NCI-H82 treated with DMSO at 0.1 percent for 48 hours (cell line): ENCODE data around the gene CYP19A1.
"Not testable (repeated sequence)": the region's sequence is repeated elsewhere in the genome, so short reads cannot be mapped to it uniquely, and the experiment has no call there.

Experiments
- DNase-seq: peaks from one replicate; lab custom pipeline; 2025; ENCODE audit not compliant: unreplicated experiment; lab: John Stamatoyannopoulos, UW

Gene CYP19A1

DNA sequence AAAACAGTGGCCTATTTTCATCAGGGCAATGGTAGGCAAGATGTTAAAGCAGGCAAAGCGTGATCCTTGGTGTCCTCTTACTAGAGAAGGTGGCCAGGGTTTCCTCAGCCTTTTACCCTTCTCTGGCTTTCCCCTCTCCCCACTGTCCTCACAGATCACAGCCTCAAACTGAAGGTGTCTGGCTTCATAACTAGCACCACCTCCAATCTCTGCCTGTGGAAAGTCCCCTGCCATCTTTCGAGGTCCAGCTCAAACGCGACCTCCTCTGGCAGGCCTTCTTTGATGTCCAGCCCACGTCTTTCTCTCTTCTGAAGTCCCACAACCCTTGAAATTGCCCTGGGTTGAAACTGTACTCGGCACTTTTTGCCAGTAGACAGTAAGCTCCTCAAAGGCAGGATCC is 35.9 kb downstream of the CYP19A1 start:
- no peak for DNase-seq

DNA sequence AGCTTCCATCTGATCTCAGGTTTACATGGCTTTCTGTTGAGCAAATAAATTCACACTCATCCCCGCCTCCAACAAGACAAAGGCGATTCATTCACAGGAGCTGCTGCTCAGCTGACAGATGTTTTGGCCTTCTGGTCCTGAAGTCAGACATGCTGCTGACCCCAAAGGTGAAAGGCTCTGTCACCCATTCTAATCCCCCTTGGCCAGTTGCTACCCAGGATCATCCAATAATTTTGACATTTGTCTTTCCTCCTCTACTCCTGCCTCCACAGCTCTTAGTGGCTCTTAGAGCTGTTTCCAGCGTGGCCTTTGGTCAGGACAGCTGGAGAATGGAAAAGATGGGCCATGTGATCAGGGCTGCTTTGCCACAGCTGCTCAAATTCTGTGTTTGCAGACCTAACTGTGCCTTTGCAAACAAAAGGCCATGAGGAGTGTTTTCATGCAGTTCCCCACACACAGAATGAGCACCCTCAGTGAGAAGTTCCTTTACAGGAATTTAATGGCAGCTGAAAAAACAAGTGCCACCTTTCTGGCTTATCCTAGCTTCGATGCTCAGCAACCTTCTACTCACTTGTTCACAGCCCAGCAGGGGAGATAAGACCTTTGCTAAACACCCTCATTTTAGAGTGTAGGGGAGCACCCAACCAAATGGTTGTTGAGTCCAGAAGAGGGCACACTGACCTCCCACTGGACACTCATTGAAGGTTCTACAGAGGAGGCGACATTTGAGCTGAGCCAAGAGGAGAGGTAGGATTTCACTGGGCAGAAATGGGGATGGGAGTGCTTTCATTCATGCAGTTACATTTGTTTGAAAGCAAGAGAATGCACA is 39.0 kb downstream of the CYP19A1 start:
- no peak for DNase-seq

DNA sequence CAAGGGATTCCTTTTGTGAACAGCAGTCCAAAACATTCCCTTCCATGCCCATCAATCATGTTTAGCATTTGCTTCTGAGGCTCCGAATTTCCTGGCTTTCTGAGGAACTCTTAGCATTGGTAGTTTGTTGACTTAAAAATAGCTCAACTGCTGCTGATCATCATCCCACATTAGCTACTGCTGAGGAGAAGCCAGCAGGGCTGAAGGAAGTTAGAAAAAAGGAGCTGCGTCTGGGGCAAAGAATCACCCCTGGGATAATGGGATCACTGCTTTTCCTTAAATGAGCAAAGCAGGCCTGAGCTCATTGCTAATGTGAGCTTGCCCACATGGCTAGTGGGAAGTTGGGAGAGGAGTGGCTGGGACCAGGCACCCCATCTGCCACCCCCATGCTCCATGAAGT is 39.8 kb downstream of the CYP19A1 start:
- DNase-seq = no peak

DNA sequence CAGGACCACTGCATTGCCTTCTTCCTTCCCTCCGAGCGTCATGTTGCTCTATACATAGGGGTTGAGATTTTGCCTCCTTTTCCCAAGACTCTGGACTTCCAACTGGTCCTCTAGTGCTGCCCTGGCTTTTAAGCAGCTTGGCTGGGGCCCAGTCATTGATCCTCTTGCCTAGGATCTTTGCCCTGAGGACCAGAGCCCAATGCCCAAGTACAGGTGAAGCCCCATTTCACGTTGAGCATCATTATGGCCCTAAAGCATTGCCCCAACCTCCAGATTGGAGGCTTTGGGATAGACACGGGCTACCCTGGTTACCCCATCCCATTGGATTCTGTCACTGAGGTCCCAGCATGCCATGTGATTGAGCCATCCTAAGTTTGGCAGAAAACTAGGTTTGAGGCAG is 47.7 kb downstream of the CYP19A1 start:
- DNase-seq = no peak

DNA sequence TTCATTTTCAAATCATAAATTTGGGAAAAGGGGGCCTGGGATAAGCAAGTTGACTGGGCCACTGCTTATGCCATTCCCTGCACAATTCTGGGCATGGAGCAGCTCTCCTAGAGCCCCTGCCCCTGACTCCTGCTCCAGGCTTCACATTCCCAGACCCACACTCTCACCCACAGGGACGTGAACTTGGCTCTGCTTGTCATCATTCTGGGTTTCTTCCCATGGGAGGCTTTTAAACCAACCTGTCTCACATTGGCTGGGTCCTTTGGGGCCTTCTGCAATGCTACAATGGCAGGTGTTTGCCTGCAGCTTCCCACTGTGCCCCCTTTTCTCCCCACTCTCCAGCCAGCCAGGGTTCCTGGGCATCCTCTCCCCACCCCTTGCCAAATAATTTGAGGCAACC is 49.1 kb downstream of the CYP19A1 start:
- no peak for DNase-seq

DNA sequence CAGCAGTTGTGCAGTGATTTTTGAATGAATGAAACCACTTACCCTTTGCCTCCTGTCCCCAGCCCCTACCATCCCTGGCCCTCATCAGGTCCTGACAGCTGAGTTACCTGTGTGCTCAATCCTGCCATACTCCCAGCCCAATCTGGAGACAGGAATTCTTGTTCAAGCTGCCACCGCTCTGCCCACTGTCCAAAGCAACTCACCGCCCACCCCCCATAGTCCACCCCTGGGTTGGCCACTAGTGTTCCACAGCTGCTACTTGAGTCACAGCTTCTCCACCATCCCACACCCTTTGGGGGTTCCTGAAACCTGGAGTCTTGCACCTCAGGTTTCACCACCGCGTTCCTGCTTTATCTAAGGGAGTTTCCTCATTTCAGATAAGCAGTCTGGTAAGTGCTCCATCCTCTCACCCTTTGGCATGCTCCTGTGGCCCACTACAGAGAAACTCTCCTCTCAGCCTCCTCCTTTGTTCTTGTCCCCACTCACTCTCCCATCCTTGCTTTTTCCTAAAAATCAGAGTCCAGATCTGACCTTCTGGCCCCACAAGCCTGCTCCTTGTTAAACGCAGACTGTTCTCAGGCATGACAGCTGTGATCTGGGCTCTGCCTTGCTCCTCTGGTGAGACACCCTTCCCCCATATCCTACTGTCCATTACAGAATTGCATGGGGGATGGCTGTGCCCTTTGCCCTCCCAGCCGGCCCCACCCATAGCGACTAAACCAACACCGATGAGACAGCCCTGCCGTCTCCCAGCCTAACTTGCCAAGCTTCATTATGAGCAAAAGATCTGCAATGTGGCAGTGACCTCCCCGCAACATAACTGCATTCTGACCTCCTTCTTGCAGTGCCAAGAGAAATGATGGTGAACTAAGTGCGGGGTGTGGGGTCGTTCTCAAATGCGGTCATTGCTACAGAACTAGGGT is 50.0 kb downstream of the CYP19A1 start:
- no peak for DNase-seq

DNA sequence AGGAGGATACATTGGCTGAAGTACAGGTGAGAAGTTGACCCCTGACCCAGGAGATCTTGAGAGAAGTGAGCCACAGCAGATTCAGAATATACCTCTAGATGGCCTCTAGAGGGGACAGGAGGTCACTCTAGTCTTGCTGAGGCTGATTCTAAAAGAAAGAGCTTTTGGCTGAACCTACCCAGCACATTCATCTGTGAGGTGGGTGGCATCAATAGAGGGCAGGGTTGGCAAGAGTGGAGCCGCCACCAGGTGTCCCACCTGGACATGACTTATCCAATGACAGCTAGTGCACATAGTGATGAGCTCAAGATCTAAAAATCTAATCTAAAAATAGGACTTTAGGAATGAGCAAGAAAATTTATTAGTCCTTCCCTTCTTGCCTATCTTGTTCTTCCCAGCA is 51.6 kb downstream of the CYP19A1 start:
- DNase-seq = no peak

DNA sequence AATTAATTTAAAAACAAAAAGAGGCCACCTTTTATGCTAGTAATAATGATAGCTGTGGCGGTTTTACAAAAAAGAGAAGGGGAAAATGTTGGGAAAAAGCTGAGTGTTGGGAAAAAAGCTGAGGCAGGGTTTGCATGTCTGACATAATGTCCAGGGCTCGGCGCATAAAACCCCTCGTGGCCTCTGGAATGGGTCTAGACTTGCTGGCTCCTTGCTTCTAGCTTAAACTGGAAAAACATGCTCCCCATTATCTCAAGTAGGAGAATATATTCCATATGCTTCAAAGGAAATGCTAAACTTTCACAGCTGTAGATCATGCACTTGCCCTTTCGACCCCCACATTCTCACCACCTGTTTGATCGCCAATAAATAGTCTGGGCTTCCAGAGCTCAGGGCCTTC is 53.0 kb downstream of the CYP19A1 start:
- no peak for DNase-seq

DNA sequence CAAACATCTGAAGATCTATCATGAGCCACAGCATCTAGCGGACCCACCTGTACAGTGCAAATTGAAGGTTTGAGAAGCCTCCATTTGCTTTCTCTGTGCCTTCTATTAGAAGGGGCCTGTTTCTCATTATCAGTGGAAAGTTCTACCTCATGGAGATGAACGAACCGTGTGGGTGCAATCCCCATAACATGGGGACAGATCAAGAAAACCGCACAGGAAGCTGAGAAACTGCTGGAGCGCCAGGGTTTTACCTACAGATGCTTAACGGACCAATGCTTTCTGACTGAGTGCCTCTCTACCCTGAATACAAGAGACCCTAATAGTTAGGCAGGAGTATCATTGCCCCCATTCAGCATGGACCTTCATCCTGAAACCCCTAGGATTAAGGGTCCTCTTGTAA is 53.5 kb downstream of the CYP19A1 start:
- no peak for DNase-seq

DNA sequence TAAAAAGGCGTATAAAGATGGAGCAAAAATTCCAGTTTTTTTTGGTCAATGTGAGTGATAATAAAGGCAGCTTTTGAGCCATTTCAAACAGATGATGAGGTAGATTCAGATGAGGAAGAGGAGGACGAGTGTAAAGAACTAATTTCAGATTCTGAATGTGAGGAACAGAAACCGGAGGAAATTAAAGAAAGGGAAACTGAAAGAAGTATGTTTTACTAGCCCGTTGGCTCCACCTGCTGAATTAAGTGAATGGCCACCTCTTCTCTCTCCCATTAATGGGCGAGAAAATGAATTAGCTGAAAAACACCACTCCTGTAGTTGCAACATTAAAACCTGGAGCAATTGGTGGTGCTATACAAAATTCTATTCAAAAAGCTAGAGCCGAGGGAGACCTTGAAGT is 55.4 kb downstream of the CYP19A1 start:
- DNase-seq = no peak

DNA sequence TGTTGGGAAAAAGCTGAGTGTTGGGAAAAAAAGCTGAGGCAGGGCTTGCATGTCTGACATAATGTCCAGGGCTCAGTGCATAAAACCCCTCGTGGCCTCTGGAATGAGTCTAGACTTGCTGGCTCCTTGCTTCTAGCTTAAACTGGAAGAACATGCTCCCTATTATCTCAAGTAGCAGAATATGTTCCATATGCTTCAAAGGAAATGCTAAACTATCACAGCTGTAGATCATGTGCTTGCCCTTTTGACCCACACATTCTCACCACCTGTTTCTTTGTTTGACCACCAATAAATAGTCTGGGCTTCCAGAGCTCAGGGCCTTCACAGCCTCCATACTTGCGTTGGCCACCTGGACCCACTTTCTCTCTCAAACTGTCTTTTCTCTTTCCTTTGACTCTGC is 56.2 kb downstream of the CYP19A1 start:
- not testable (repeated sequence) for DNase-seq

DNA sequence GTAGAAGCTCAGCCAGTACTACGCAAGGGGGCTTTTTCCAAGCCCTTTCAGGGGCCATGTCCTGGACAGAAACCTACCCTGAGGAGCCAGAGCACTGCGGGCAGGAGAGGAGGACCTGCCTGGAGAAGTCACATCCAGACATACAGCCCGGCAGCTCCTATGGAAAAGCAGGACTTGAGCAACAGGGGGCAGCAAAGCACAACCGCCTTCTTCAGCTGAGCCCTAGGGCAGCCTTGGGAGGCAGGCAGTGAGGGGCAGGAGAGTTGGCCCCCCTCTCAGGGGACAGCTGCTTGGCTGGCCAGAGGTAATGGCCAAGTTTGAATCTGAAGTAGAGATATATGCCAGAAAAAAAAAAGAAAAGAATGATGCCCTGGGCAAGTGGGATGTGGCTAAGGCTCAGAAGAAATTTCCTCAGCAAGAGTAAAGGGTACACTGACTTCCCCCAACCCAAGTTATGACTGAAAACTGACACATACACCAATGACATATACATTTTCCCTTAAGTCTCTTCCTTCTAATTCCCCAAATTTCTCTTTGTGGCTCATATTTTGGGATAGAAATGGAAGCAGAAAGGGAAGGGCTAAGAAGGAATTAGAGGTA is 56.9 kb downstream of the CYP19A1 start:
- DNase-seq = peak; percentile 11

DNA sequence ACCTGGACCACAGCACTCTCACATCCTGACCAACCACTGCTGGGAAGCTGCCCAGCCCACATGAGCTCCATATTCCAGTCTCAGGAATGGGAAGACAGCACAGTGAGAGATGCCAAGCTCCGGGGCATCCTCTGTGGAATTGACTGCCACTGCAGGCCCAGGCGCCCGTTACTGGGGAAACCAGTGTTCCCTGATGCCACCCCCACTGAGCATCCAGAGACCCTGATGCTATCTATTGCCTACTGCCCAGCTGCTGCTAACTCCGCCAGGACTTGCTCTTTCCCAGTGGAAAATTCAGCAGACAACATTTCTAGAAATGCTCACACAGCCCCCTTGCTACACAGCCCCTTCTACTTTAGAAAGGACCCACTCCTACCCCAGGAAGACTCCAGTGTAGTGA is 57.6 kb downstream of the CYP19A1 start:
- DNase-seq = no peak

DNA sequence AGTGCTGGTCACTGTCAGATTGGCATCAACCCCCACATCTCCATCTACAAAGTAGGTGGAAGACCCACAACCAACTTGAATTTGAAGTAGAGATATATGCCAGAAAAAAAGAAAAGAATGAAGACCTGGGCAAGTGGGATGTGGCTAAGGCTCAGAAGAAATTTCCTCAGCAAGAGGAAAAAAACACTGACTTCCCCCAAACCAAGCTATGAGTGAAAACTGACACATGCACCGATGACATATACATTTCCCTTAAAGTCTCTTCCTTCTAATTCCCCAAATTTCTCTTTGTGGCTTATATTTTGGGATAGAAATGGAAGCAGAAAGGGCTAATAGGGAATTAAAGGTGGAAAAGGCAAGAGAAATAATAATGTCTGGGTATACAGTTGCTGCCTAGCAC is 59.0 kb downstream of the CYP19A1 start:
- no peak for DNase-seq

DNA sequence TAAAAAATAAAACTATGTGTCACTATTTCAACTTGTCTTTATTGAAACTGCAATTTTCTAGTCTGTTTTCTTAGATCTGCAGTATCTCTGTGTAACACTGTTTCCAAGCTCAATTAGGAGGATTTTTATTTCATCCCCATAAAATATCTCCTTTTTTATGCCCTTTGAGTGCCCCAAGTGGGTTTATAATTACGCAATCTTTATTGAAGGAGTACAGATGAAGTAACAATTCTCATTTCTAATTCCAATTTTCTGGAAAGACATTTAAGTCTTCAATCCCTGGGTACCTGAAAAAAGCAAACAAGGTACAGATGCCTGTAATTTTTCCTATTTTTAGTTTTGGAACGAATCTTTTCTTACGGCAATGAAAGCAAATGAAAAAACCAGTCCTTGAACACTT is 61.3 kb downstream of the CYP19A1 start:
- no peak for DNase-seq

DNA sequence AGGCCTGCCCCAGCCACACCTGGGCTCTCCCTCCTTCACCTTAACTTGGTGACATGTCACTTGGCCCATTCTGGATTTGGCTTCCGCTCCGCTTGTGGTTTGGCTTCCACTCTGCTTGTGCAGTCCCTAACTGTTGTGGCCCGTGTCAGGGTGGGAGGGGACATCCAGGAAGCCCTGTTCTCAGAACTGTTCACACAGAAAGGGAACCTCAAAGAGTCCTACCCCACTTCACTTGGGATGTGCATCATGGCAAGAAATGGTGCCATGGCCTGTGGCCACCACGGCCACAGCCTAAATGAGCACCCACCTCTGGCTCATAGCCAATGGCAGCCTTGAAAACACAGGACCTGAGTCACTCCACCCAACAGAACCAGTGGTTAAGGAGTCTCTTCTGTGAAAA is 63.4 kb downstream of the CYP19A1 start:
- no peak for DNase-seq

DNA sequence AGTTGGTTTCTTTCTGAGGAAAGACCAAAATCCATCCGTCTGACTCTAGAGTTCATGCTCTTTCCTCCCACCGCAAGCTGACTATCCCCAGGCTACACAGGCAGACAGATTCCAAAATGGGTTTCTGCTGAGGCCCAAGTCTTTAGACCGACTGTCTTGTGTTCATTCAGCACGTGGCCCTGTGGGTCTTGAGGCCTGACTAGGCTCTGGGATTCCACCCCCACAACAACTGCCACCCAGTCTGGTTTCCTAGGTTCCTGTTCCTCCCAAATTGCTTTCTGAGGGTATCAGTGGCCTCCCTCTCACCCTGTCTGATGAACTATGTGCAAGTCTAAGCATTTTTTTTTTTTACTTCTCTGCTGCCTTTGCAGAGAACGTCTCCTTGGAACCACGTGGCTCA is 67.7 kb downstream of the CYP19A1 start:
- no peak for DNase-seq

DNA sequence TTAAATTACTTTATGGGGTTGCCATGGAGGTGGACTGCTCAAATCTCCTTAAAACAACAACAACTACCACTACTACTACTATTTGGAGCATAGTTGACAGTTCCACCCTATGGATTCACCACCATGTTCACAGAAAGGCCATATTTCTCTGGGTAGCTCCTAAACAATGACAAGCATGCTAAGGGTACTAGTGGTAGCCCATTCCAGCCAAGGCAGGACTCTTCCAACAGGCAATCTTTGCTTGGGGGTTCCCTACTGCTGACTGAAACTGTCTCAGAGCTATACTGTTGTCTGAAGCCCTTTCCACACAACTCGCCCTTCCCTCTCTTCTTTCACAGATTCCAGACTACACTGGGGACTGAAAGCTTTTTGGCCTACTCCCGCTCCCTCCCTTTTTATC is 68.9 kb downstream of the CYP19A1 start:
- no peak for DNase-seq

DNA sequence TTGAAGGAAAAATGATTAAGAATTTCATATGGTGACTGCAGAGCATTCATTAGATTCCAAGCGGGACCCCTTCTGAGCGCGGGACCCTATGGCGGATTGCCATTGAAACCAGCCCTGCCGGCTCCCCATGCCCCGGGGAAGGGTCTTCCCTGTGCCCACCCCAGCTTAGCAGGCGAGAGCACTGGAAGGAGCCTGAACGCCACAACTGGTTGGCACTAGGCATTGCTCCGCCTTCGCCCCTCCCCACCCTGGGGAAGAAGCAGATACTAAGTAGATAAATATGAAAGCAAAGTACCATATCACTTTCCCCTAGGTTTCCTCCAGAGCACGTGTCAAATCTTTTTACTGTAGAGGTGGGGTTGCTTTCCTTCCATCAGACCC is 70.7 kb downstream of the CYP19A1 start:
- no peak for DNase-seq

DNA sequence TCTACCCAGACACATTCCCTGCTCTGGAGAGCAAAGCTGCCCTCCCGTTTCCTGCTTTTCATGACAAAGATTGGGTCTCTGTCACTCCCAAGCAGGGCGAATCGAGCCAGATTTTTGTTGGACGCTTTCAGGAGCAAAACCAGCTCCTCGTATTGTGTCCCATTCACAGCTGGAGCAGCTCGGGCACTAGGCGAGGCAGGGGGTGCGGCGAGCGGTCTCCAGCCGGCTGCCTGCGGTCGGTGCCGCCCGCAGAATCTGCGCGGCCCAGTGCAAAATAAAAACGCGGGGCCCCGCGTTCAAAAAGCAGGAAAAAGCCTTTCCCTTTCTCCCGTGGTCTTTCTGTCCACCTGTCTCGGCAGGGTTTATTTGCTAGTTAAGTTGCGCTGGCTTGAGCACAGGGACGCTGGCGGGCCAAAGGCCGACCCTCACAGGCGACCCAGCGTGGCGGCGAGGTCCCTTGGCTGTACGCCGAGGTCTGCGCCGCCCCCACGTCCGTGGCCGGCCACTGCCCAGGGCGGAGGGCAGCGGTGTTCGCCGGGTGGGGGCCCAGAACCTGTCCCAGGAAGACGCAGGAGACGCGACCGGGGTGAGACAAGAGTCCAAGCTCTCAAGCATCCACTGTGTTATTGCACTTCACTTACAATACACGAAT is 71.2 kb downstream of the CYP19A1 start:
- no peak for DNase-seq

DNA sequence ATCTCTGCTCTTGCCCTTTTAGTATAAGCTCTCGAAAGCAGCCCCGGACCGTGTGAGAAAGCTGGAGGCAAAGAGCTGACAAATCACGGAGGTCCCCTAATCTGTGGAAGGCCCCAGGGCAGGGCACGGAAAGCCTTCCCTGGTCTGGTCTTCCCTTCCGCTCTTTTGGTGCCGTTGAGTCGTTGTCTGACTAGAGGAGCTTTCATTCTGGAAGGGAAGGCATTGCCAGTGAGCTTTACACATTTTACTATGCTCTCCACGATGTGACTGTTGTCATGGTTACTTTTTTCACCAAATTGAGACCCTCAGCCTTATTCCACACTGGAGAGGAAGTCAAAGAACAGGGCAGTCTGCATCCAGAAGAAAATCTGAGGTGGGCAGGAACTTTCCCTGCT is 71.7 kb downstream of the CYP19A1 start:
- no peak for DNase-seq
